Fibroblast of skin of right quadriceps (primary cell): ENCODE results near the gene HSD11B1L.
A peak's percentile ranks its signal among the peaks of the same experiment; 100 is the strongest.
"Not testable (repeated sequence)": the region's sequence is repeated elsewhere in the genome, so short reads cannot be mapped to it uniquely, and the experiment has no call there.

Experiments used
- DNase-seq: peaks from one replicate; pipeline ENCODE4 v3.0.0-alpha.2; 2013

The HSD11B1L gene

DNA sequence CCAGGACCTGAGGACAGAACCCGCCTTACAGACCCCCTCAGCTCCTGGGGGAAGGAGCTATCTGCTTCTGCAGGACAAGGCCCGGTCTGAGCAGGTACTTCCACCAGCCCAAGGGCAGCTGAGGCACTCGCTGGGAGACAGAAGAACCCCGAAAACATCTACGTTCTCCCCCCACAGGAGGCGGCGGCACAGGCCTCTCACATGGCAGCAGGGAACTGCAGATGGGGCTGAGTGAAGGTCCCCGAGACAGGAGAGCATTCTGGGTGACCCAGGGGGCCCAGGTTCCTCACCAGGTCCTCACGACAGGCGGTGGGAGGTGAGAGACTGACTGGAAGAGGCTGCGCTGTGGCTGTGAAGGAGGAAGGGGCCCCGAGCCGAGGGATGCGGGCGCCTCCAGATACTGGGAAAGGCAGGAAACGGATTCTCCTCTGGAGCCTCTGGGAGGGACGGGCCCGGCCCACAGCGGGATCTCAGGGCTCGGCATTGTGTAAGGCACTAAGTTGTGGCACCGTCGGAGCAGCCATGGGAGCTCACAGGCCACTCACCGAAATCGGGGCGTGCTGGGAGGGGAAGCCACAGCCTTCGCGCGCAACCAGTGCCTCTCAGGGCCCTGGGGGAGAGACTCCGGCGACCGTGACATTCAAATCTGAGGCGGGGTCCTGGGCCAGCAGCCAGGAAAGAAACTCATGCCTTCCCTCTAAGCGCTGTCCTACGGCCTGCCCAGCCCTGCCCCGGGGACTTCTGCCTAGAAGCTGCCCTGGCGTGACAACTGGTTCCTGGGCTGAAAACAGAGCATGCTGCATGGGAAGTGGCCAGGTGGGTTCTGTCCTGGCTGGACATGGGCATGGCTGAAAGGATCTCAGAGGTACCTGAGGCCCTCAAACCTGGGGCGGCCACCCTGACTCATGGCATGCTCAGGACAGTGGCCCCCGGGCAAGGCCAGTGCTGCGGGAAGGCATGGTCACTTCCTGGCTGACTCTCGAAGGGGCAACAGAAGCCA, 23.3 kb downstream of the HSD11B1L start:
- DNase-seq, result no peak

DNA sequence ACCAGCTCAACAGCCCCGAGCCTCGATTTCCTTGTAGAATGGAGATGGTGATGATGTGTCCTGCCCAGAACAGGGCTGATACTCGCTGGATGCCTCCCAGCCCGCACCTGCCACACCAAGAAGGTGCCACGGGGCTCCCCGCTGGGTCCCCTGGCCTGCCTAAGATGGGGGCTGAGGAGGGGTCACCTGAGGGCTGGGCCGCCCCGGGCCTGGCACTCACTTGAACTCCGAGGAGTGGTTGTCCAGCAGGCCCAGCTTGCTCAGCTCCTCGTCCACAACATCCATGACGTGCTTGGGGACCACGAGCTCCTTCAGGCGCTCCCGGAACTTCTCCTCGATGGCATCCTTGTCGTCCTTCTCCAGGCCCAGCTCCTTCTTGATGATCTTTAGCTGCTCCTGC, 24.7 kb downstream of the HSD11B1L start:
- no peak for DNase-seq

DNA sequence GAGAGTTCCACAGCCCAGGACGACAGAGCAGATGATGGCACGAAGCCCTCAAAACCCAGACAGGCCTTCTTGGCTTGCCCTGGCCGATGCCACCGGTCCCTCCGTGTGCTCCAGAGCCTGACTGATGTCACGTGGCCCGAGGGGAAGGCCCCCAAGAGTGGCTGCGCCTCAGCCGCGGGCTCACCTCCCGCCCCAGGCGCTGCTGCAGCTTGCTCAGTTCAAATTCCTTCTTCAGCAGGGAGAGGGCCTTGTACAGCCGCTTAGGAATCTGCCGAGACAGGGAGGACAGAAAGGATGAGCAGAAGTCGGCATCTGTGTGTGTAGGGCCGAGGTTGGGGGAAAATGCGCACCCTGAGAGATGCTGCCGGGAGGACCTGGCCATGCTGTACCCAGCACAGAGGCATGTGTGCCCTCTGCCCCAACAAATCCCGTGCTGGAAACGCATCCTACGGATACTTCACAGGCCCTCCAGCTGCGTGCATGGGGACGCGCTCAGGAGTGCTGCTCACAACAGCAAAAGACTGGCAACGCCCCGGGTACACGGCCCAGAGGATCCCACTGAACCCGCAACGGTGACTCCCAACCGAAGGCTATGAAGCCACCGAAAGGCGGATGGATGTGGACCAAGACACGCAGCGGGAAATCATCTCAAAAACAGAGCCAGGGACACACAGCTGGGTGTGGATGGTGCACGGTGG, 26.2 kb downstream of the HSD11B1L start:
- no peak for DNase-seq

DNA sequence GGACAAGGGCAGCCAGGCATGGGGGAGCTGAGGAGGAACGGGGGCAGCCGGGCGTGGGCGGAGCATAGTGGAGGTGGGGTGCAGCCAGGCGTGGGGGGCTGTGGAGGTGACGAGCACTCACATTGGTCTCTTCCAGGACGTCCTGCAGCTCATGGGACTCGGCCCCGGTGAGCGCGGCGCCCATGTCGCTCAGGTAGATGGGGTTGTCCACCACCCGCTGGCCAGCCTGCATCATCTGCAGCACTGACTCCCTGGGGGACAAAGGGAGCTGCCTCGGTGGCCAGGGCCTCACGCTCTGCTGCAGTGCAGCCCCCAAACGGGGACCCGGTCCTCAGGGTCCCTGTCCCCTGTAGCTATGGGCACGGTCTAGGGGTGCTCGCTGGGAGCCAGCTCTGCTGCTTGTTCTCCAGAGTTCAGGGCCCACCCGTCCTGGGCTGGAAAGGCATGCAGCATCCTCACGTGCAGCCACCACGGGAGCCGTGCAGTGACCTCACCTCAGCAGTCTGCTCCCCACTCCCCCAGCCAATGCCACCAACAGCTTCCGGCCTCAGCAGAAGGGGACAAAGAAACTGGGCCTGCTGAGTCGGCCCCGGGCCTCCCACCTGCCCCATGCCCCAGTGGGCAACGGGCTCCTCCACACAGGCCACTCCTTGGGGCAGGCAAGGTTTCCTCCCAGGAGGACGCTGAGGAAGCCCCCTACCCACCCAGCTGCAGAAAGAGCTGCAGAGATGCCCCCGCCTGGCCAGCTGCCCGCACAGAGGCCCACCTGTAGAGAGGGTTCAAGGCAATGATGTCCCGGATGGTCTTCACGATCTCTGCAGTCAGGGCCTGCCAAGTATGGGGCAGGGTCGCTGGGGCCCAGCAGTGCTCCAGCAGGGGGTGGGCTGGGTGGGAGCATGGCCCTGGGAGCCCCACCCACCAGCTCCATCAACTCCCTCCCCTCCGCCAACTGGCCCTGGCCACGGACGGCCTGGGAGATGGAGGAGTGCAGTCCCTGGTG, 27.0 kb downstream of the HSD11B1L start:
- DNase-seq, result no peak

DNA sequence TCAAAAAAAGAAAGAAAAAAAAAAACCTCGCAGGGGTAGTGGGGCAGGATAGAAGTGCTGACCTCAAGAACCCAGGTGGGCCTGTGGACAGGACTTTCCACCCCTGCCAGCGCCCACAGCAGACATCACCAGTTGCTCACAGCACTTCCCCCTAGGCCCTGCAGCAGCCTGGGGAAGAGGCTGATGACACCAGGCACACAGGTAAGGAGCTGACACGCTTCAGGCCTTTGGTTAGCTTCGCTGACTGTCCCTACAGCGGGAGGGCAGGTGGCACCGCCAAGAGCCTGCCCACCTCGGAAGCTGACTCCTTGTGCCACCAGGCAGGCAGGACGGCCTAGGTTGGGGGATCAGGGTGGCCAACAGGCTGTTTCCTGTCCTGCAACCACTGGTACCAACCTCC, 30.2 kb downstream of the HSD11B1L start:
- no peak for DNase-seq

DNA sequence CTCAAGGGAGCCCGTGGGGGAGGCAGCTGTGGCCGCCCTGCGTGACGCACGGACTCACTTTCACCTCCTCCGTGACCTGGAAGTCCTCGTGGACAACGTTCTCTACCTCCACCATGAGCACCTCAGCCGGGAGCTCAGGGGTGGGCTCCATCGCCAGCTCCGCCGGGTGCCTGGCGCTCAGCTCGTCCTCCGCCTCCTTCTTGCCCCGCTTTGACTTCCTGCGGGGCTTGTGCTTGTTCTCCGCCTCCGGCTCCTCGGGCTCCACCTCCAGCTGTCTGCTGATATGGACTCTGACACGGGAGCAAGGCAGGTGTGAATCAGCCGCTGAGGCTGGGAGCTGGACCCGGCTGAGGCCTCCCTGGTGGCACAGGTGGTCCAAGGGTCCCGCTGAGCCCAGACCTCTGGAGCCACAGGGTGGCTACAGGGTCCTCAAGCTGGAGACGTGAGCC, 30.9 kb downstream of the HSD11B1L start:
- DNase-seq, result no peak

DNA sequence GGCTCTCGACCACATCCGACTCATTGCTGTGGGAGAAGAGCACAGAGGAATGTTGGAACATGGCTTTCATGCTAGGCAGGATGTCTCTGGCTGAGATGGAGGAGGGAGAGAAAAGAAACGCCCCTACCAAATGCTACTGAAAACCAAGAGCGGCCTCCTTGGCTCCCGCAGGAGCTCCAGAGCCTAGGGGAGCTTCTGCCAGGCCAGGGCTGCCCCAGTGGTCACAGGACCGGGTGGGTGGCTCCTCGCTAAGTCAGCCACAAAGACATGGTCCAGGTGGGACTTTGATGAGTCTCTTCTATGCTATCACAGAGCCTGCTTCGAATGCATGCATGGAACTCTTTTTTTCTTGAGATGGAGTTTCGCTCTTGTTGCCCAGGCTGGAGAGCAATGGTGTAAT, 32.4 kb downstream of the HSD11B1L start:
- no peak for DNase-seq

DNA sequence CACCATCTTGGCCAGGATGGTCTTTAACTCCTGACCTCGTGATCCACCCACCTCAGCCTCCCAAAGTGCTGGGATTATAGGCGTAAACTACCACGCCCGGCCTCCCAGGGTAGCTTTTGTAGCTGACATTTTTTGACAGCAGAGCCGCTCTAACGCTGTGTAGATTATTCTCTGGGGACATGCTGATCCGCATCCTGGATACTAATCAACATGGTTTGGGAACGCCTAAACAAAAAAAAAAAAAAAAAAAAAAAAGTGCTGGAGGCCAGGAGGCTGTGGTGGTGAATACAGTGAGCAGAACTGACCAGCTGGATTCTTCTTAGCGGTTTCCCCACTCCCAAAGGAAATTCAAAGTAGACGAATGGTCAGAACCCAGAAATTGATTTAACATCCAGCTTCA, 34.0 kb downstream of the HSD11B1L start:
- no peak for DNase-seq

DNA sequence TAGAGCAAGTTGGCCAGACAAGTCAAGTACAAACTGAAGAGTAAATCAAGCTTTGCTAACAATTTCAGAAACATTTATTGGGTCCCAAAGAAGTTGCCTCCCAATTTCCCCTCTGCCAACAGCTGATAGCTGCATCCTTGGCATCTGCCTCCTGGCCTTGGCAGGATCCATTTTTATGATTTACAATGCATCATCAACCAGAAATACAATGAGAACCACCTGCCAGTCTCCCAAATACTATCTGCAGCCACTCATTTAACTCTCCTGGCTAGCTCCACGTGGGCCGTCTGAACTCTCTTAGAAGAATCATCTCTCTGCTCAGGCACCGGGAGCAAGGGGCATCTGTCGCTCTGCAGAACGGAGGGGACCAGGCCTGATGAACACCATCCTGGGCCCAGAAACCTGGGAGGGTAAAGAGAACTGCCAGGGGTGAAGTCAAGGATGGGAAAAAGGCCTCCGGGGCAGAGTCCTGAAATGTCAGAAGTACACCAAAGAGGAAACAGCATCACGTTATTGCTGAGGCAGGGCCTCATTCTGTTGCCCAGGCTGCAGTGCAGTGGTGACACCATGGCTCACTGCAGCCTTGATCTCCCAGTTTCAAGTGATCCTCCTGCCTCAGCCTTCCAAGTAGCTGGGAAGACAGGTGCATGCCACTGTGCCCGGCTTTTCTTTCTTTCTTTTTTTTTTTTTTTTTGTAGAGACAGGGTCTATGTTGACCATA, 36.5 kb downstream of the HSD11B1L start:
- no peak for DNase-seq

DNA sequence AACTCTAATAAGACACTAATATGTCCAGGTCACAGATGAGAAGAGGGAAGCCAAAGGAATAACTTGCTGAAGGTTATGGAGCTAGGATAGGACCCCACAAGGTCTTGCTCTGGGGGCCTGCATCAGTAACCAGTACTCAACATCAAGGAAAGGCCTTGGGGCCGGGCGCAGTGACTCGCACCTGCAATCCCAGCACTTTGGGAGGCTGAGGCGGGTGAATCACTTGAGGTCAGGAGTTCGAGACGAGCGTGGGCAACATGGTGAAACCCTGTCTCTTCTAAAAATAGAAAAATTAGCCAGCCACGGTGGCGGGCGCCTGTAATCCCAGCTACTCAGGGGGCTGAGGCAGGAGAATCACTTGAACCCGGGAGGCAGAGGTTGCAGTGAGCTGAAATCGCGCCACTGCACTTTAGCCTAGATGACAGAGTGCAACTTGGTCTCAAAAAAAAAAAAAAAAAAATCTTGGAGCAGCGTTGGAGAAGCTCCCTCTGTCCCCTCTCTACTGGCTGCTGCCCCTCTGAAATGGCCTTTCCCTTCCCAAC, 37.3 kb downstream of the HSD11B1L start:
- peak; percentile 72 for DNase-seq

DNA sequence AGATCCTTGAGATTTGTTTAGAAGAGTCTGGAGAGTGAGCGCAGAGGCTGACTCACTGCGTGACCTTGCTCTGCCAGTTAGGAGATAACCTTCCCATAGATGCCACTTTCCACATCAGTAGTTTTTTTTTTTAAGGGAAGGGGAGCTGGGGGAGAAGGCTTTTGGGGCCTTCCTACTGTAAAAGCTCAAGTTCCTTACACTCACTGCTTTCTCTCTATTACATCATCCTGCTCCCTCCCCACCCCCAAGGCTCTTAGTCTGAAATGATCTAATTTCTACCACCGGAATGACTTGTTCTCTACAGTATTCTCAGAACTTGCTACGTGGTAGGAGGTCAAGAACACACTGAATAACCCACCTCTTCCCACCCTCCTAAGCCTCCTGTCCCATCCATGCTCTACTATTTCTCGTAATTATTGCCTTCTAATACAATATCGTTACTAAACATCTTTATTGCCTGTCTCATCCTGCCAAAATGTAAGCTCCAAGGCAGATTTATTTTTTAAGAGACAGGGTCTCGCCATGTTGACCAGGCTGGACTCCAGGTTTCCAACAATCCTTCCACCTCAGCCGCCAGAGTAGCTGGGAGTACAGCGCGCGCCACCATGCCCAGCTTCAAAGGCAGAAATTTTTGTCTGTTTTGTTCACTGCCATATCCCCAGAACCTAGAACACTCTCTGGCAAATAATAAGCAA, 37.9 kb downstream of the HSD11B1L start:
- peak; percentile 93 for DNase-seq

DNA sequence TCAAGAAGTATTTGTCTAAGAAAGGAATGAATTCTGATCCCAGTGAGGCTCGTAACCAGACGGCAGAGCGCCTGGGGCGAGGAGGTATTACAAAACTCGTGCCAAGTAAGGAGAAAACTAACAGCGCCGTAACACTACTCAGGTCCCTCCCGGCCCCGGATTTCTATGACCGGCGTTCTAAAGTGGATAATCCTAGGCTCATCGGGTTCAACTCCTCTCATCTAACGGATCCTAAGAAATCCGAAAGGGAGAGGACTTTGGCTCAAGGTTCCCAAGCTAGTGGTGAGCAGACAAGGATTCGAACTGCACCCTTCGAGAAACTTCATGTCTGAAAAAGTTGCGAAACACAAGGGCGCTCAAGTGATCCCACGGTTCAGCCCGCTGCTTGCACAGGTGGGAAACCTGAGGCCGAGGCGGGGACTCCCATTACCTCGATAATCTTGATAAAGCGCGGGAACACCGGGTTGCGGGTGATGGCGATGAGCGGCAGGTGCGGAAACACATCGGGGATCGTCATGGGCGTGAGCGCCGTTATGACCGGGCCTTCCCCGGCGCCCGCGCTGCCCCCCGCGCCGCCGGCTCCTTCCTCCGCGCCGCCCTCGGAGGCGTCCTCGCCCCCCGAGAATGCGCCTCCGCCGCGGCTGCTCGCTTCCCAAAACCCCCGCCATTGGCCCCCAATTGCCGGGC, 38.6 kb downstream of the HSD11B1L start:
- no peak for DNase-seq

DNA sequence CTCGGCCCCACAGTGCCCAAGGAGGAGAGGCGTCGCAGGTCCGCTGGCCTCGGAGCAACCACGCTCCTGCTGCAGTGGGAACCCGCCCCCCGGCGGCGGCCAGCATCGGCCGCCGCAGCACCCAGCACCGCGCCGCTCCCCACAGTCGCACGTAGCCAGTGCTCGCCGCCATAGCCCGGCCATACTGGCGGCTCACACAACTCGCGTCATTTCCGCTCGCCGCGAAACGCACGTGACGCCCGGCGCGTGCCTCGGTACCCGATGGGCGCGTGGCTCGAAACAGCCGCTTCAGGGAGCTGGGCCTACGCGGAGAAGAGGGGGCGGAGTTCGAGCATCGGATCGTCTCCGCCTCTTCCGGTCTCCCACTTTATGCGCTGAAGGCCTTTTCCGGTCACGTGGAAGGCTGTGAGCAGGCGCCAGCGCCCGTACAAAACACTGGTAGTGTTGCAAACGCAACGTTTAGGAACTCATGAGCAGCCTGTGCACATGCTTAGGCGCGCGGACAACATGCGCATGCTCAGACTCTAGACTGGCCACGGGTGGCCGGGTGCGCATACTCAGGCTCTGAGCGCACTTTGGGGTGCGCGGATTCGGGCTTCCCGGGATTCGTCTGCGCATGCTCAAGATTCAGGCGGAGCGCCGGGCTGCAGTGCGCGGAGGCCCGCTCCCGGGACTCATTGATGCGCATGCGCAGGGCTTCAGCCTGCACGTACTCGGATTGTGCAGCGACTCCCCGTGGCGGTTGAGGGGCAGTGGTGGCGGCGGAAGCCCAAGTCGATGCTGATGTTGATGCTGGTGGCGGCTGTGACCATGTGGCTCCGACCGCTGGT, 39.3 kb downstream of the HSD11B1L start, which contains the start of the genes CATSPERD and LONP1:
TSS of gene CATSPERD (plus strand) at position 677 of the 830 bp plus-strand sequence. CDS start at position 778, 101 bp downstream.
TSS of gene LONP1 (minus strand) at position 186 of the 830 bp plus-strand sequence. CDS start at position 172, 14 bp downstream.
- peak; percentile 99 for DNase-seq

DNA sequence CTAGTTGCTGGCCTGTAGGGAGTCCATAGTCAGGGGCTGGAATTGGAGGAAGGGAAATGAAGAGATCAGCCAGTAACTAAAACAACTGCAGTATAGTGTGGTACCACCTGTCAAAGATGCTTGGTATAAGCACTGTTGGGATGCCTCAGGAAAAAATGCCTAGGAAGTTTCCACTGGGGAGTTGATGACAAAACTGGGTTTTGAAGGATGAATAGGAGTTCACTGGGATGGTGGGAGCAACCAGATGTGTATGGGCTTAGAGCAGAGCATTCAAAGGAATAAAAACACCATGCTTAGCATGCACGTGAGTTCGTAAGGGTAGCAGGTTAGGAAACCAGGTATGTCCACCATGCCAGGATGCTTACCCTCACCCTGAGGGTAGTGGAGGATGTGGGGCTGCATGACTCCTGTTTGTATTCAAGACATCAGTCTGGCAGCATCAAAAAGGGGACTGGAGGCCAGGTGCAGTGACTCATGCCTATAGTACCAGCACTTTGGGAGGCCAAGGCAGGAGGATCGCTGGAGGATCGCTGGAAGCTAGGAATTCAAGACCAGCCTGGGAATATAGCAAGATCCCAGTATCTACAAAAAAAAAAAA, 46.7 kb downstream of the HSD11B1L start:
- DNase-seq, result no peak

DNA sequence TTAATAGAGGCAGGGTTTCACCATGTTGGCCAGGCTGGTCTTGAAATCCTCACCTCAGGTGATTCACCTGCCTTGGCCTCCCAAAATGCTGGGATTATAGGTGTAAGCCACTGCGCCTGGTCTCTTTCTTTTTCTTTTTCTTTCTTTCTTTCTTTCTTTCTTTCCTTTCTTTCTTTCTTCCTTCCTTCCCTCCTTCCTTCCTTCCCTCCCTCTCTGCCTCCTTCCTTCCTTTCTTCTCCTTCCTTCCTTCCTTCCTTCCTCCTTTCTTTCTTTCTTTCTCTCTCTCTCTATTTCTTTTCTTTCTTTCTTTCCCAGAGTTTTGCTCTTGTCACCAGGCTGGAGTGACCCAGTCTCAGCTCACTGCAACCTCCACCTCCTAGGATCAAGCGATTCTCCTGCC, 52.3 kb downstream of the HSD11B1L start:
- not testable (repeated sequence) for DNase-seq
